Activated CD8-positive, alpha-beta memory T cell treated with anti-CD3 and anti-CD28 coated beads for 36 hours (primary cell): ENCODE results near the gene USP17L19. TPM values are rescaled to one million over a fixed set of nuclear protein-coding genes. Genes with fewer than 3 reads are reported as not detected.
"Not testable (repeated sequence)": the region's sequence is repeated elsewhere in the genome, so short reads cannot be mapped to it uniquely, and the experiment has no call there.

Source experiments
- CTCF ChIA-PET: fragments of 350-600 bp; sonication (Branson Sonifier 250); formaldehyde crosslinking; loops from one replicate; lab custom pipeline; 2021; ENCODE audit warnings: antibody characterized with exemption; lab: Charles Lee
- POLR2A ChIA-PET: fragments of 350-600 bp; sonication (Branson Sonifier 250); formaldehyde crosslinking; loops from one replicate; lab custom pipeline; 2021; ENCODE audit warnings: antibody characterized with exemption; lab: Charles Lee
- total RNA-seq, 2 experiments: library from RNA; stranded (reverse); gene quantifications; one replicate each; pipeline ENCODE4 v1.2.3, GENCODE V29; 2021

The USP17L19 gene, protein sequence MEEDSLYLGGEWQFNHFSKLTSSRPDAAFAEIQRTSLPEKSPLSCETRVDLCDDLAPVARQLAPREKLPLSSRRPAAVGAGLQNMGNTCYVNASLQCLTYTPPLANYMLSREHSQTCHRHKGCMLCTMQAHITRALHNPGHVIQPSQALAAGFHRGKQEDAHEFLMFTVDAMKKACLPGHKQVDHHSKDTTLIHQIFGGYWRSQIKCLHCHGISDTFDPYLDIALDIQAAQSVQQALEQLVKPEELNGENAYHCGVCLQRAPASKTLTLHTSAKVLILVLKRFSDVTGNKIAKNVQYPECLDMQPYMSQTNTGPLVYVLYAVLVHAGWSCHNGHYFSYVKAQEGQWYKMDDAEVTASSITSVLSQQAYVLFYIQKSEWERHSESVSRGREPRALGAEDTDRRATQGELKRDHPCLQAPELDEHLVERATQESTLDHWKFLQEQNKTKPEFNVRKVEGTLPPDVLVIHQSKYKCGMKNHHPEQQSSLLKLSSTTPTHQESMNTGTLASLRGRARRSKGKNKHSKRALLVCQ
- total RNA-seq: not detected

DNA sequence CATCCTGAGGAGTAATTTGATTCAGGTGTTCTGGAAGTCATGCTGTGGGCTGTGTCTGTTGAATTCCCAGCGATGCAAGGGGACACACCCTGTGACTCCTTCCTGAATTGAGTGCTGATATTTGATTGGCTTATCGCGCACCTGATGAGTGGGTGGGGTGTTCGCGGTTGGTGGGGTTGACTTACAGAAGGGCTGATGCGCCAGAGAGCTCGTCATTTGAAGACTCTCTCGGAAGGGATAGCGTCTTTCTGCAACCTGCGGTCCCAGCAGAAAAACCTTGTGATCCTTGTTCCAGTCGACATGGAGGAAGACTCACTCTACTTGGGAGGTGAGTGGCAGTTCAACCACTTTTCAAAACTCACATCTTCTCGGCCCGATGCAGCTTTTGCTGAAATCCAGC lies at the start of gene USP17L19:
Gene USP17L19 (plus strand): TSS at position 301 of the 400 bp plus-strand sequence. CDS start 0 bp downstream, at position 301.
- POLR2A ChIA-PET, CTCF ChIA-PET: not testable (repeated sequence)

- POLR2A ChIA-PET, CTCF ChIA-PET: not testable (repeated sequence)
Measured at GRCh38 chr4:9210357-9210756, 42.8 kb upstream of the USP17L19 start, which contains the start of gene USP17L10. Gene USP17L10 (plus strand): TSS chr4:9210657. CDS start chr4:9210657, 0 bp downstream.

GRCh38 chr4:9214701-9215100 lies 38.5 kb upstream of the USP17L19 start:
- POLR2A ChIA-PET, CTCF ChIA-PET: not testable (repeated sequence)

DNA sequence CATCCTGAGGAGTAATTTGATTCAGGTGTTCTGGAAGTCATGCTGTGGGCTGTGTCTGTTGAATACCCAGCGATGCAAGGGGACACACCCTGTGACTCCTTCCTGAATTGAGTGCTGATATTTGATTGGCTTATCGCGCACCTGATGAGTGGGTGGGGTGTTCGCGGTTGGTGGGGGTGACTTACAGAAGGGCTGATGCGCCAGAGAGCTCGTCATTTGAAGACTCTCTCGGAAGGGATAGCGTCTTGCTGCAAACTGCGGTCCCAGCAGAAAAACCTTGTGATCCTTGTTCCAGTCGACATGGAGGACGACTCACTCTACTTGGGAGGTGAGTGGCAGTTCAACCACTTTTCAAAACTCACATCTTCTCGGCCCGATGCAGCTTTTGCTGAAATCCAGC lies 38.1 kb upstream of the USP17L19 start, which contains the start of gene USP17L11:
Gene USP17L11 (plus strand): TSS at position 301 of the 400 bp plus-strand sequence. CDS start 0 bp downstream, at position 301.
- POLR2A ChIA-PET, CTCF ChIA-PET: not testable (repeated sequence)

DNA sequence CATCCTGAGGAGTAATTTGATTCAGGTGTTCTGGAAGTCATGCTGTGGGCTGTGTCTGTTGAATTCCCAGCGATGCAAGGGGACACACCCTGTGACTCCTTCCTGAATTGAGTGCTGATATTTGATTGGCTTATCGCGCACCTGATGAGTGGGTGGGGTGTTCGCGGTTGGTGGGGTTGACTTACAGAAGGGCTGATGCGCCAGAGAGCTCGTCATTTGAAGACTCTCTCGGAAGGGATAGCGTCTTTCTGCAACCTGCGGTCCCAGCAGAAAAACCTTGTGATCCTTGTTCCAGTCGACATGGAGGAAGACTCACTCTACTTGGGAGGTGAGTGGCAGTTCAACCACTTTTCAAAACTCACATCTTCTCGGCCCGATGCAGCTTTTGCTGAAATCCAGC lies 33.3 kb upstream of the USP17L19 start, which contains the start of gene USP17L12:
Gene USP17L12 (plus strand): TSS at position 301 of the 400 bp plus-strand sequence. CDS start 0 bp downstream, at position 301.
- POLR2A ChIA-PET, CTCF ChIA-PET: not testable (repeated sequence)

DNA sequence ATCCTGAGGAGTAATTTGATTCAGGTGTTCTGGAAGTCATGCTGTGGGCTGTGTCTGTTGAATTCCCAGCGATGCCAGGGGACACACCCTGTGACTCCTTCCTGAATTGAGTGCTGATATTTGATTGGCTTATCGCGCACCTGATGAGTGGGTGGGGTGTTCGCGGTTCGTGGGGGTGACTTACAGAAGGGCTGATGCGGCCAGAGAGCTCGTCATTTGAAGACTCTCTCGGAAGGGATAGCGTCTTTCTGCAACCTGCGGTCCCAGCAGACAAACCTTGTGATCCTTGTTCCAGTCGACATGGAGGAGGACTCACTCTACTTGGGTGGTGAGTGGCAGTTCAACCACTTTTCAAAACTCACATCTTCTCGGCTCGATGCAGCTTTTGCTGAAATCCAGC lies 28.6 kb upstream of the USP17L19 start, which contains the start of gene USP17L13:
Gene USP17L13 (plus strand): TSS at position 301 of the 400 bp plus-strand sequence. CDS start 0 bp downstream, at position 301.
- POLR2A ChIA-PET, CTCF ChIA-PET: not testable (repeated sequence)

DNA sequence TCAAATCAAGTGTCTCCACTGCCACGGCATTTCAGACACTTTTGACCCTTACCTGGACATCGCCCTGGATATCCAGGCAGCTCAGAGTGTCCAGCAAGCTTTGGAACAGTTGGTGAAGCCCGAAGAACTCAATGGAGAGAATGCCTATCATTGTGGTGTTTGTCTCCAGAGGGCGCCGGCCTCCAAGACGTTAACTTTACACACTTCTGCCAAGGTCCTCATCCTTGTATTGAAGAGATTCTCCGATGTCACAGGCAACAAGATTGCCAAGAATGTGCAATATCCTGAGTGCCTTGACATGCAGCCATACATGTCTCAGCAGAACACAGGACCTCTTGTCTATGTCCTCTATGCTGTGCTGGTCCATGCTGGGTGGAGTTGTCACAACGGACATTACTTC lies 22.9 kb upstream of the USP17L19 start:
- CTCF ChIA-PET, POLR2A ChIA-PET: not testable (repeated sequence)

DNA sequence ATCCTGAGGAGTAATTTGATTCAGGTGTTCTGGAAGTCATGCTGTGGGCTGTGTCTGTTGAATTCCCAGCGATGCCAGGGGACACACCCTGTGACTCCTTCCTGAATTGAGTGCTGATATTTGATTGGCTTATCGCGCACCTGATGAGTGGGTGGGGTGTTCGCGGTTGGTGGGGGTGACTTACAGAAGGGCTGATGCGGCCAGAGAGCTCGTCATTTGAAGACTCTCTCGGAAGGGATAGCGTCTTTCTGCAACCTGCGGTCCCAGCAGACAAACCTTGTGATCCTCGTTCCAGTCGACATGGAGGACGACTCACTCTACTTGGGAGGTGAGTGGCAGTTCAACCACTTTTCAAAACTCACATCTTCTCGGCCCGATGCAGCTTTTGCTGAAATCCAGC lies 19.1 kb upstream of the USP17L19 start, which contains the start of gene USP17L15:
Gene USP17L15 (plus strand): TSS at position 301 of the 400 bp plus-strand sequence. CDS start 0 bp downstream, at position 301.
- CTCF ChIA-PET, POLR2A ChIA-PET: not testable (repeated sequence)

GRCh38 chr4:9238461-9238860 lies 14.7 kb upstream of the USP17L19 start:
- CTCF ChIA-PET, POLR2A ChIA-PET: not testable (repeated sequence)

- POLR2A ChIA-PET, CTCF ChIA-PET: not testable (repeated sequence)
Measured at GRCh38 chr4:9243579-9243978, 9.6 kb upstream of the USP17L19 start, which contains the start of gene USP17L17. Gene USP17L17 (plus strand): TSS chr4:9243879. CDS start chr4:9243879, 0 bp downstream.

DNA sequence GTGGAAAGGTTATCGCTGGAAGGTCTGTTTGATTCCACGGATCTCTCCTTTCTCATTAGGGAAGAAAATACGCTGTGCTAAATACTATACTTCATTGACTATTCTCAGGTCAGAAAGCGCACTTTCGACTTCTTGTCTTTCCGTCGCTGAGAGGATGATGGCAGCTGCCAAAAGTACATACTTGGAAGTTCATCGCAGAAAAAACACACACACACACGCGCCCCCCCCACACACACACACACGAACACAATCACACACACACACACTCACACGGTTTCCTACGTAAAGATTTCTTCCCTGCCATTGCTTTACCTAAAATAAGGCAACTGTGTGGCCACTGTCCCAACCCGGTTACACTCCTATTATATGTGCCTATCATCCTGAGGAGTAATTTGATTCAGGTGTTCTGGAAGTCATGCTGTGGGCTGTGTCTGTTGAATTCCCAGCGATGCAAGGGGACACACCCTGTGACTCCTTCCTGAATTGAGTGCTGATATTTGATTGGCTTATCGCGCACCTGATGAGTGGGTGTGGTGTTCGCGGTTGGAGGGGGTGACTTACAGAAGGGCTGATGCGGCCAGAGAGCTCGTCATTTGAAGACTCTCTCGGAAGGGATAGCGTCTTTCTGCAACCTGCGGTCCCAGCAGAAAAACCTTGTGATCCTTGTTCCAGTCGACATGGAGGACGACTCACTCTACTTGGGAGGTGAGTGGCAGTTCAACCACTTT lies 5.1 kb upstream of the USP17L19 start, which contains the start of gene USP17L18:
Gene USP17L18 (plus strand): TSS at position 678 of the 728 bp plus-strand sequence. CDS start 0 bp downstream, at position 678.
- CTCF ChIA-PET: not testable (repeated sequence)

DNA sequence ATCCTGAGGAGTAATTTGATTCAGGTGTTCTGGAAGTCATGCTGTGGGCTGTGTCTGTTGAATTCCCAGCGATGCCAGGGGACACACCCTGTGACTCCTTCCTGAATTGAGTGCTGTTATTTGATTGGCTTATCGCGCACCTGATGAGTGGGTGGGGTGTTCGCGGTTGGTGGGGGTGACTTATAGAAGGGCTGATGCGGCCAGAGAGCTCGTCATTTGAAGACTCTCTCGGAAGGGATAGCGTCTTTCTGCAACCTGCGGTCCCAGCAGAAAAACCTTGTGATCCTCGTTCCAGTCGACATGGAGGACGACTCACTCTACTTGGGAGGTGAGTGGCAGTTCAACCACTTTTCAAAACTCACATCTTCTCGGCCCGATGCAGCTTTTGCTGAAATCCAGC lies 4.6 kb downstream of the USP17L19 start, which contains the start of gene USP17L20:
Gene USP17L20 (plus strand): TSS at position 301 of the 400 bp plus-strand sequence. CDS start 0 bp downstream, at position 301.
- POLR2A ChIA-PET, CTCF ChIA-PET: not testable (repeated sequence)

More for the DNA sequence above, 5.1 kb upstream of the USP17L19 start, which contains the start of gene USP17L18:
- POLR2A ChIA-PET: not testable (repeated sequence)

GRCh38 chr4:9262572-9262971 lies 9.4 kb downstream of the USP17L19 start, which contains the start of gene USP17L21:
Gene USP17L21 (plus strand): TSS chr4:9262872. CDS start chr4:9262872, 0 bp downstream.
- POLR2A ChIA-PET, CTCF ChIA-PET: not testable (repeated sequence)

DNA sequence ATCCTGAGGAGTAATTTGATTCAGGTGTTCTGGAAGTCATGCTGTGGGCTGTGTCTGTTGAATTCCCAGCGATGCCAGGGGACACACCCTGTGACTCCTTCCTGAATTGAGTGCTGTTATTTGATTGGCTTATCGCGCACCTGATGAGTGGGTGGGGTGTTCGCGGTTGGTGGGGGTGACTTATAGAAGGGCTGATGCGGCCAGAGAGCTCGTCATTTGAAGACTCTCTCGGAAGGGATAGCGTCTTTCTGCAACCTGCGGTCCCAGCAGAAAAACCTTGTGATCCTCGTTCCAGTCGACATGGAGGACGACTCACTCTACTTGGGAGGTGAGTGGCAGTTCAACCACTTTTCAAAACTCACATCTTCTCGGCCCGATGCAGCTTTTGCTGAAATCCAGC lies 14.1 kb downstream of the USP17L19 start, which contains the start of gene USP17L22:
Gene USP17L22 (plus strand): TSS at position 301 of the 400 bp plus-strand sequence. CDS start 0 bp downstream, at position 301.
- POLR2A ChIA-PET, CTCF ChIA-PET: not testable (repeated sequence)

DNA sequence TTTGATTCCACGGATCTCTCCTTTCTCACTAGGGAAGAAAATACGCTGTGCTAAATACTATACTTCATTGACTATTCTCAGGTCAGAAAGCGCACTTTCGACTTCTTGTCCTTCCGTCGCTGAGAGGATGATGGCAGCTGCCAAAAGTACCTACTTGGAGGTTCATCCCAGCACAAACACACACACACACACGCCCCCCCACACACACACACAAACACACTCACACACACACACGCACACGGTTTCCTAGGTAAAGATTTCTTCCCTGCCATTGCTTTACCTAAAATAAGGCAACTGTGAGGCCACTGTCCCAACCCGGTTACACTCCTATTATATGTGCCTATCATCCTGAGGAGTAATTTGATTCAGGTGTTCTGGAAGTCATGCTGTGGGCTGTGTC lies 18.5 kb downstream of the USP17L19 start:
- POLR2A ChIA-PET, CTCF ChIA-PET: not testable (repeated sequence)
